D721Med (cell line): ENCODE data around the gene MYZAP.

ENCODE experiments used
- DNase-seq: peaks from one replicate; pipeline ENCODE4 v3.0.0; 2011; ENCODE audit warnings: low spot score; ENCODE audit not compliant: insufficient read length
- FAIRE-seq: peaks from 2 replicates; lab custom pipeline; 2011; peaks lifted over from hg19 to GRCh38; lab: Jason Lieb, UNC
- CTCF ChIP-seq: IDR thresholded peaks from 2 replicates; pipeline ENCODE4 v1.5.1; 2012; ENCODE audit warnings: mild to moderate bottlenecking, control low read depth; ENCODE audit not compliant: insufficient read depth; ENCODE audit errors: missing control alignments

The MYZAP gene

DNA sequence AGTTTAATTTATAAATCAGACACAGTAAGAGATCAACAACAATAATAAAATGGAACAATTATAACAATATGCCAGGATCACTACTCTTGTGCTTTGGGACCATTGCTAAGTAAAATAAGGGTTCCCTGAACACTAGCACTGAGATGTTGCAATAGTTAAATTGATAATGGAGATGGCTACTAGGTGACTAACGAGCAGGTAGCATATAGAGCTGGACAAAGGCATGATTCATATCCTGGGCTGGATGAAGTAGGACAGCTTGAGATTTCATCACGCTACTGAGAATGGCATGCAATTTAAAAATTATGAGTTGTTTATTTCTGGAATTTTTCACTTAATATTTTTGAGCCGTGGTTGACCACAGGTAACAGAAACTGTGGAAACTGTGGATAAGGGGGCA, 20.7 kb upstream of the MYZAP start:
- FAIRE-seq (no peak), DNase-seq (no peak)
- TF ChIP-seq CTCF, result no peak

DNA sequence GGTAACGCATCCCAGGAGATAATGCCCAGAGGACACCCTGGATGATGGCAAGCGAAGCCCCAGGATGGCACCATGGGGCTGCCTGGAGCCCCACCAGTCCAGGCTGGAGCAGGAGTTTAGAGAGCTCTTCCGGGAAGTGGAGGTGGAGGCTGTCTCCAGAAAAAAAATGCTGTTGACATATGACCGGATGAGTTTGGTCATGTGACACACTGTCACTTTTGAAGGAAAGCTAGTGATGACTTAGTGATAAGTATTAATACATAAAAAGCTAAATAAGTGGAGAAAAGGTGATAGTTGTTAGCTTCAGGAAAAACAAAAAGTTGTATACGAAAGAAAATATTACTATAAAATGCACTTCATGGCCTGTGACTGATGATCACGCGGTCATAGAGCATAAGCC, 20.0 kb upstream of the MYZAP start:
- no peak for FAIRE-seq
- DNase-seq, result no peak
- no peak for TF ChIP-seq CTCF

DNA sequence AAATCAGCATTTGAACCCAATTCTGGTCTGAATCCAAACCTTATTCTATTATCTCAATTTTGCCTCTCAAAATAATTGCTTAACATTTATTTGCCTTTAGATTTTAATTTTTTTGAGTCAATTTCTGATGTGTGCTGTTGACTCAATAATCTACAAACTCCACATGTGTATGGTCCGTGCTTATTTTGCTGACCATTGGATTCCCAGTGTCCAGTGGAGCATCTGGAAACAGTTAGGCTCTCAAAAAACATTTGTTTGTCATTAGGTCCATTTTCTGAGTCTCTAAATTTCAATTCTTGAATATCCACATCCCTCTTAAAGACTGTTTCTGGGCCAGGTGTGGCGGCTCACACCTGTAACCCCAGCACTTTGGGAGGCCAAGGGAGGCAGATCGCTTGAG, 19.2 kb upstream of the MYZAP start:
- FAIRE-seq (no peak), DNase-seq (no peak)
- no peak for TF ChIP-seq CTCF

GRCh38 chr15:57573151-57573550, 18.6 kb upstream of the MYZAP start:
- no peak for DNase-seq
- no peak for FAIRE-seq
- no peak for TF ChIP-seq CTCF

DNA sequence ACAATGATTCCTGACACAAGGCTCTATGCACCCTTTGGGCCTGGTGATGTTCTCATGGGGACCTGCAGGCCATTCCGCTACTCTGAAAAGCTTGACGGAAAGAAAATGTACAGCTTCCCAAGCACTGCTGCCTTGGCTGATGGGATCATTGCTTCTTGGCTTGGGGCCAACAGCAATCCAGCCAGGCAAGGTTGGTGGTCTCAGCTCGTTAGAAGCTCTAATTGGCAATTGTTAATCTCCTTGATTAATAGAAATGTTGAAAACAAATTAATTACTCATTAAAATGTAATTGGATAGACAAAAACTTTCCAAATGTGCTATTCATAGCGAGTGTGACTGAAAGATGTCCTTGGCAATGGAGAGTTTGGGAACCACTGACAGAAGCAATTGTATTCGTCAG, 16.3 kb upstream of the MYZAP start:
- no peak for DNase-seq
- no peak for TF ChIP-seq CTCF

GRCh38 chr15:57578288-57578900, 13.3 kb upstream of the MYZAP start:
- DNase-seq, result no peak
- FAIRE-seq, result no peak
- no peak for TF ChIP-seq CTCF

More for the DNA sequence above, 16.3 kb upstream of the MYZAP start:
- FAIRE-seq, result no peak

GRCh38 chr15:57580428-57580827, 11.3 kb upstream of the MYZAP start:
- no peak for DNase-seq
- TF ChIP-seq CTCF, result no peak
- no peak for FAIRE-seq
